Posterior cingulate gyrus (tissue), 11 donors: Measurements from ENCODE around the gene INMT.
"Not testable (repeated sequence)": the region's sequence is repeated elsewhere in the genome, so short reads cannot be mapped to it uniquely, and the experiment has no call there.

Experiments used
- DNase-seq, 10 donors: peaks; one replicate each; pipeline versions ENCODE4 v3.0.0 to v3.0.0-alpha.2; 2020 to 2021; ENCODE audit warnings: mixed read lengths in 3 of 10
- intact Hi-C: fragments of 100-400 bp; cut with DNase I; formaldehyde crosslinking; loops from one replicate; pipeline ENCODE4 v1.15.1; 2023

Gene INMT

DNA sequence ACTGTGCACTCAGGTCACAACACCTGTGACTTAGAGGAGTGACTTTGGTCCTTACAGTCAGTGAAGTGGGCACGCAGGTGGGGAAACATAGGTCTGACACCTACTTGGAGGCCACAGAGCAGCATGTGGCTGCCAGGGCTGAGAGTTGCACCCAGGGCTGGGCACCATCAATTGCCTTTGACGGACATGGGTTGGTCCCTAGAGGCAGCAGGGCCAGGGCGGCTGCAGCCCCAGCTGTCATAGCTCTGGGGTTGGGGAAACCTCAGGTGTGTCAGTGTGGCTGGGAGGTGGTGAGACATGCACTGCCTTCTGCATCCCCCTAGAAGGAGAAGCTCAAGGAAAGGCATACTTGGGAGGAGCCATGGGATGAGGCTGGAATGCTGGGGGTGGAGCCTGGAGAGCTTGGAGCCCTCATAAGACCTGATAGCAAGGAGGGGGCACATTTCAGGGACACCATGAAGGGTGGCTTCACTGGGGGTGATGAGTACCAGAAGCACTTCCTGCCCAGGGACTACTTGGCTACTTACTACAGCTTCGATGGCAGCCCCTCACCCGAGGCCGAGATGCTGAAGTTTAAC is at the start of gene INMT:
Gene INMT, plus strand, starts transcription at position 440 of the 578 bp plus-strand sequence. Its CDS starts 16 bp downstream, at position 456.
- intact Hi-C loops, result no loop called here
- peak in 1 of 10 donors; percentile 61 for DNase-seq

DNA sequence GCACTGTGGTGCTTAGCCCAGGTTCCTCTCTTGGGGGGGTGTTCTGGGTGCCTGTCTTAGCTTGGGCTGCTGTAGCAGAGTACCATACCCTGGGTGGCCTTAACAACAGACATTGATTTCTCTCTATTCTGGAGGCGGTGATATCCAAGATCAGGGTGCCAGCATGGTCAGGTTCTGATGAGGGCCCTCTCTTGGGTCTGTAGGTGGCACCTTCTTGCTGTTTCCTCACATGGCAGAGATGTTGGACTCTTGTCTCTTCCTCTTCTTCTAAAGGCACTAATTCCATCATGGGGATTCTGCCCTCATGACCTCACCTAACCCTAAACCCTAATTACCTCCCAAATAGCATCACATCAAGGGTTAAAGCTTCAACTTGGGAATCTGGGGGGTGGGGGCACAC is 49.7 kb upstream of the INMT start:
- intact Hi-C loops, result no loop called here
- peak in 1 of 10 donors; percentile 58 for DNase-seq

DNA sequence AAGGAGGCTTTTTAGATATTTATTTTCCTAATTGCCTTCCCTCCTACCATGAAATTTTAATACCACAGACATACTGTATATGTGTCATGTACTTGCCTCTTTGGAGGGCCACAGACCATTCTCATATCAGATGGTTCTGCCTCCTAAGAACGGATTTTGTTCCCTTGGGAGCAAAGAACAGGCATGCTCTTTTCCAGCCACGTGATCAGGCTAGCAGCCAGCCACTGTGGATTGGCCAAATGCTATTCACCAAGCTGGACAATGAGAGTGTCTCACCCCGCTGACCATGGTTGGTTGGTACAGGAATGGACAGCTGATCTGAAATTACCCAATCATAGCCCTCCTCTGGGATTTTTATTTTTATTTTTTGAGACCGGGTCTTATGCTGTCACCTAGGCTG is 48.2 kb upstream of the INMT start:
- peak in 2 of 10 donors; percentile 9 to 22 for DNase-seq
- intact Hi-C loops, result no loop called here

- peak in 2 of 10 donors; percentile 49 to 57 for DNase-seq
- intact Hi-C loops, result no loop called here
These were observed 46.9 kb upstream of the INMT start for GRCh38 chr7:30705008-30705407.

DNA sequence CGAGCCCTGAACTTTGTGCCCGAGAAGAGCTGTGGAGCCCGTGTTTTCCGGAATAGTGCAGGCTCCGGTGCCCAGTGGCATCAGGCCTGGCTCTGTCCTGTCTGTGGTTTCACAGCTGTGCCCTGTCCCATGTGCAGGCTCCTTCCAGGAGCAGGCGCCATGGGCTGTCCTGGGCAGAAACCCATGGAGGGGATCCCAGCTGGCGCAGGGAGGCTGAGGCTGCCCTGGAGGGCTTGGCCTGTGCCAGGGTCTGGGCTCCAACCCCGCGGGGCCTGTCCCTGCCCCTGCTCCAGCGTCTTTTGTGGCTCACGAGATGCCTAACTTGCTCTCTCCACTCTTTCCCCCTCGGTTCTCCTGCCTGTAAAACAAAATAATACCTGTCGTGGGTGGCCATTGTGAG is 46.3 kb upstream of the INMT start:
- intact Hi-C loops, result no loop called here
- DNase-seq, result peak in 2 of 10 donors; percentile 38 to 70

DNA sequence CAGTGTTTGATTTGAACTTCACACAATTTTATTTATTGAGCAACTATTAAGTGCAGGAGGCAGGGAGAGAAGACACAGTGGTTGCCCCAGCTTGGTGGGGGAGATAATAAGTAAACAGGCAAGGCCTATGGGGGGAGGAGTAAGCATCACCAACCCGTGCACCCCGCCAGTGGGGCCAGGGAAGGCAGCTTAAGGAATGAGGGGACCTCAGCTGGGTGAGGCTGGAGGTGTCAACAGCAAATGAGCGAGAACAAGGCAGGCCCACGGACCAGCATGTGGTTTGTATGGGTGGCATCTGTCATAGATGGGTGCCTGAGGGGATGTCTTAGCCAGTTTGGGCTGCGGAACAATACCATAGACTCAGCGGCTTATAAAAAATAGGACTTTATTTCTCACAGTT is 45.6 kb upstream of the INMT start:
- intact Hi-C loops, result no loop called here
- DNase-seq, result peak in 1 of 10 donors; percentile 74

- DNase-seq, result peak in 2 of 10 donors; percentile 49 to 66
- intact Hi-C loops, result no loop called here
These were observed 45.0 kb upstream of the INMT start for GRCh38 chr7:30706908-30707307.

GRCh38 chr7:30707391-30708357 is 44.3 kb upstream of the INMT start:
- intact Hi-C loops, result no loop called here
- DNase-seq, result peak in 2 of 10 donors; percentile 77

GRCh38 chr7:30708412-30708811 is 43.5 kb upstream of the INMT start:
- peak in 2 of 10 donors; percentile 25 to 34 for DNase-seq
- intact Hi-C loops, result no loop called here

- peak in 2 of 10 donors; percentile 11 to 27 for DNase-seq
- intact Hi-C loops, result no loop called here
These were observed 43.0 kb upstream of the INMT start for GRCh38 chr7:30708983-30709382.

DNA sequence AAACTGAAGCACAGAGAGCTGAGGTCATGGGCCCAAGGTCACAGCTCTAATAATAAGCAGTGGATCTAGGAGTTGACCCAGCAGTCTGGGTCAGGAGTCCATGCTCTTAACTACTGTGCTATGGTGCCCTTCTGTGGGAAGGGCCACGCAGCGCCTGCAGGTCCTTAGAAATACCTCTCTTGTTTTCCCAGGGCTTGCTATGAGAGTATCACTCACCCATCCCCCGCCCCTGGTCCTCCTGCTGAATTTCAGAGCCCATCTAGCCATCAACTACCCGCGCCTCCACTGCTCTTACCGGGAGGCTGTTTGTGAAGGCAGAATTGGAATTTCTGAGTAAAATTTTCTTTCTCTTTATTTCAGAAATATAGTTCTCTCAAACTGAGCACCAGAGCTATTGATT is 42.4 kb upstream of the INMT start:
- peak in 2 of 10 donors; percentile 40 to 55 for DNase-seq
- intact Hi-C loops, result no loop called here

DNA sequence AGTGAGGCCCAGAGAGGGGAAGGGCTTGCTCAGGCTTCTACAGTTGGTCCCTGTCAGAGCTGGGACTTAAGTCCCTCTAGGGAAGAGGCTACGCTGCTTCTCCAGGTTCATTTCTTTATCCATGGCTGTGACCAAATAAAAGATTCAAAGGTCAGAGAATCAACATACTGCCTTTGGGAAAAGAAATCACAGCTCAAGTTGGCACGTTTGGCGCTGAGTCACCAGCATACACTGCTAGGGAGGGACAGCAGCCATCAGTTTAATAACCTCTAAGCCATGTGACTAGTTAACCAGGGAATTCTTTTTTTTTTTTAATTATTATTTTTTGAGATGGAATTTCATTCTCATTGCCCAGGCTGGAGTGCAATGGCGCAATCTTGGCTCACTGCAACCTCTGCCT is 41.3 kb upstream of the INMT start:
- peak in 2 of 10 donors; percentile 18 to 38 for DNase-seq
- intact Hi-C loops, result no loop called here

DNA sequence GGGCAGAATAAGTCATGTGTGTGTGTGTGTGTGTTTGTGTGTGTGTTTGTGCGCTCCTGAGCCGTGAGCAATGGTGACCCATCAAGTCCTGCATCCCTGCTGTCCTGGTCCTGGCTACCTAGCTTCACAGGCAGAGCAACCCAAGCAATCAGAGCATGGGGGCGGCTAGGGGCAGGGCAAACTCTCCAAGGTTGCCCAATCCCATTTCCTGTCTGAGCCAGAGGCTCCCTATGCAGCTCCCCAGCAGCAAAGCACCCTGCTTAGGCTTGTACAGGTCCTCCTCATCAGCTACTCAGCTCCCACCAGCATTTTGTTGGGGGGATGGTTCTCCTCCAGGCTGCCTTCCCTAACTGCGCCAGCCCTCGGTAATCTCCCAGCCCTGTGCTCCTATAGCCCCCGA is 38.5 kb upstream of the INMT start:
- intact Hi-C loops, result no loop called here
- peak in 1 of 10 donors; percentile 23 for DNase-seq

DNA sequence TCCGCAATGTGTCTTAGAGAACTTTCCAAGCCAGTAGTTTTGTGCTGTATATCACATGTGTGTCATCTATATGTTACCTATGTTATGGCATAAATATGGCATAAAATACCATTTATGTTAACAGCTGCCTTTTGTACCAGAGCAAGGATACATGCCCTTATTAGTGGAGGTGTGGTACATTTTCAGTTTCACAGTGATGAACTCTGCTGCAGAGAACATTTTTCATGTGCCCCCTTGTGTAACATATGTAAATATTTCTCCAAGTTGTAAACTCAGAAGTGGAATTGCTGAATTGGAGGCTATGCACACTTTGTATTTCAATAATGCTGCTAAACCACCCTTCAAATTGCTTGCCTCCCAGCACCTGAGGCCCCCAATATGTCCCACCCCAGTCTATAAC is 37.8 kb upstream of the INMT start:
- intact Hi-C loops, result no loop called here
- DNase-seq, result no peak

DNA sequence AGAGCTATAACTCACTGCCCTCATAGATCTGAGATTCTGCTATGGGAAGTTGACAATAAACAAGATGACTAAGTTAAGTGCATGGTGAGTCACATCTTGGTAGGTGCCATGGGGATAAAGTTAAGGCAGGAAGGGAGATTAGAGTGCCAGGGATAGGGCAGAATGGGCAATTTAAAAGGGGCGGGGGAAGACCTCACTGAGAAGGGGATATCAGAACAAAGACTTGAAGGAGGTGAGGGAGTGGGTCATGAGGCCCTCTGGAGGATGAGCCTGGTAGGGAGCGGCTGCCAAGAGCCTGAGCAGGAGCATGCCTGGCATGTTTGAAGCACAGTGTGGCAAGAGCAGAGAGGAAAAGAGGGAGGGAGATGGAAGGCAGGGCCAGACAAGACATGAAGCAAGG is 34.8 kb upstream of the INMT start:
- intact Hi-C loops, result no loop called here
- DNase-seq, result peak in 1 of 10 donors; percentile 23

- DNase-seq, intact Hi-C loops: not testable (repeated sequence)
These were observed 32.5 kb upstream of the INMT start for GRCh38 chr7:30719434-30719833.

DNA sequence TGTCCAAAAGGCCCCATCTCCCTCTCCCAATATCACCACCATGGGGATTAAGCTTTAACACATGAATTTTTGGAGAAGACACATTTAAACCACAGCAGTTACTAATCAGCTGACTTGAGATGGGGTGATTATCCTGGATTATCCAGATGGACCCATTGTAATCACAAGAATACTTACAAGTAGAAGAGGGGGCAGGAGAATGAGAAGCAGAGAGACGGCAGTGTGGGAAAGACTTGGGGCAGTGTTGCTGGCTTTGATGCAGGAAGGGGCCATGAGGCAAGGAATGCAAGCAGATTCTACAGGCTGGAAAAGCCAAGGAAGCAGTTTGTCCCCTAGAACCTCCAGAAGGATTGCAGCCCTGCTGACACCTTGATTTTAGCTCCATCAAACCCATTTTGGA is 30.7 kb upstream of the INMT start:
- intact Hi-C loops, result no loop called here
- peak in 1 of 10 donors; percentile 18 for DNase-seq

DNA sequence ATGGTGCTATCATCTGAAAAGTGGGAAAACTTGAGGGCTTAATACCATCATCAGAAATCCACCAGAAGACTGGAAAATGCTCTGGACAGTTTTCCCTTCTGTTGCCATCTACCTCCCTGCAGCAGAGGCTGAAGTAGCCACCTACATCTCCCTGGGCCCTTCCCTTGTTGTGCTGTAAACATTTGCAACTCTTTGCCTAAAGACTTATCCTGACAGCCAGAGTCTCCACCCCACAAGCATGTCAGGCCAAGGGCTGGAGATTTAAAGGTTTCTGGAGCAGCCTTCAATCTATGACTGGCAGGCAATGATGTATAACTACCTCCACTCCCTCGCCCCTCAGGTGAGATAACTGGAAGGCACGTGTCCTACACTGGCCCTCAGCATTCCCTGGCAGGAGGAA is 29.7 kb upstream of the INMT start:
- DNase-seq, result peak in 2 of 10 donors; percentile 6 to 28
- intact Hi-C loops, result no loop called here

DNA sequence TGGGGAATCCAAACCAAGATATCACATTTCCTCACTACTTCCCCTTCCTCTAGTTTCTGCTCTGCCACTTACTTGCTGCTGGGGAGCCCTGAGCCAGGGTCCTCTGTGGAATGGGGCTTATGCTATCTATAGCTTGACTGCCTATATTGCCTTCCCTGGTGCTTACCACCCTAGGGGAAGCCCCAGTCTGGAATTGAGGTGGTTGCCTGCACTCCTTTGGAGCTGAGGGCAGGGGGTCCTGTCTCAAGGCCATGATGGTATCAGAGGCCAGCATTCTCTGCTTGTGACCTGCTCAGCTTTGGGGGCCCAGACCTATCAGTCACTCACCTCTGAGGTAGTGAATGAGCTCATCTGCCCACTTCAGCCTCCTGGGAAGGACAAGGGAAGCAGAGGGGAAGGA is 29.3 kb upstream of the INMT start:
- peak in 2 of 10 donors; percentile 11 to 59 for DNase-seq
- intact Hi-C loops, result no loop called here

- DNase-seq, result peak in 2 of 10 donors; percentile 20 to 36
- intact Hi-C loops, result no loop called here
These were observed 28.2 kb upstream of the INMT start for GRCh38 chr7:30723776-30724175.

DNA sequence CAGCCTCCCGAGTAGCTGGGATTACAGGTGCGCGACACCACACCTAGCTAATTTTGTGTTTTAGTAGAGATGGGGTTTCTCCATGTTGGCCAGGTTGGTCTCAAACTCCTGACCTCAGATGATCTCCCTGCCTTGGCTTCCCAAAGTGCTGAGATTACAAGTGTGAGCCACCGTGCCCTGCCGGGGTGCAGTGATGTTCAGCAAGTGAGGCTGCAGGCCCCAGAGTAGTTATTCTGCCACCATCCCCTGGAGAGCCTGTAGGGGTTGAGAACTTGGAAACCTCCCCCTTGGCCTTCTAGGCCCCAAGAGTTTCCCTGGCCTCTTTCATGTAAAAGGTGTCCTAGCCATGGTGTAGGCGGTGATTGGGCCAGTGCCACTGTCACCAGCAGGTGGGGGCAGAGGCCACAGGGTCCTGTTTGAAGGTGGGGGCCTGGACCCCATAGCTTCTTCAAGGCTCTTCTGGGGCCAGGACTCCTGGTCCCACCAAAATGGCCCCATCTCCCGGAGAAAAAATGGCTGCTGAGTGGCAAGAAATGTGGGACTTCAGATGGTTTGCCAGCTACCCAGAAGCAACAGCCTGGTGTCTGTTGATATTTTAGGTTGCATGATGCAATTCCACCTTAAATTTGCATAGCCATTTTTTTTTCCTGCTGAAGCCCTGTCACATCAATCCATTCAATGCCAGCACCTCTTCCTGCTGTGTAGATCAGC is 25.5 kb upstream of the INMT start:
- intact Hi-C loops, result no loop called here
- peak in 2 of 10 donors; percentile 52 to 78 for DNase-seq
